Prostate gland (tissue), 2 donors: ENCODE data around the gene PPP2R3C. TPM values are rescaled to one million over a fixed set of nuclear protein-coding genes. Genes with fewer than 3 reads are reported as not detected.

ENCODE experiments used
- DNase-seq: peaks from one replicate; pipeline ENCODE4 v3.0.0-alpha.2; 2019; ENCODE audit warnings: low spot score
- H3K27ac ChIP-seq, 2 donors: fragments of 200-600 bp; sonication (generic); 2 replicates each; pipeline ENCODE4 v1.5.1; 2017 to 2019
- H3K27me3 ChIP-seq: fragments of 200-600 bp; sonication (generic); replicated peaks from 2 replicates; pipeline ENCODE4 v1.5.1; 2019; ENCODE audit not compliant: insufficient read depth
- H3K36me3 ChIP-seq, 2 donors: fragments of 200-600 bp; sonication (generic); 1 replicate in 1 of 2; 2 replicates in 1 of 2; pipeline versions ENCODE4 v1.5.1 to v1.8.1; 2017 to 2019
- H3K4me1 ChIP-seq: fragments of 200-600 bp; sonication (generic); replicated peaks from 2 replicates; pipeline ENCODE4 v1.5.1; 2019
- H3K4me3 ChIP-seq, 2 donors: fragments of 200-600 bp; sonication (generic); 2 replicates each; pipeline ENCODE4 v1.5.1; 2017 to 2019
- H3K9me3 ChIP-seq: fragments of 200-600 bp; sonication (generic); 2 replicates; pipeline ENCODE4 v1.5.1; 2017
- CTCF ChIP-seq, 4 experiments: fragments of 200-600 bp in 2 of 4; fragments of 450-650 bp in 2 of 4; sonication (generic) in 2 of 4; IDR thresholded peaks; 1 replicate in 3 of 4; 2 replicates in 1 of 4; pipeline ENCODE4 v1.5.1; 2016 to 2019; ENCODE audit warnings: antibody characterized with exemption in 4 of 4, mild to moderate bottlenecking in 2 of 4, moderate library complexity in 2 of 4
- POLR2A ChIP-seq: fragments of 450-650 bp; IDR thresholded peaks from one replicate; pipeline ENCODE4 v1.6.1; 2016; ENCODE audit warnings: antibody characterized with exemption, mild to moderate bottlenecking
- POLR2AphosphoS5 ChIP-seq: sonication (generic); formaldehyde crosslinking; IDR thresholded peaks from one replicate; pipeline ENCODE4 v1.6.1; 2017; ENCODE audit warnings: antibody characterized with exemption
- WGBS: methylation state at CpG from one replicate; pipeline ENCODE4 v1.1.5; 2018; 5-methylcytosine and 5-hydroxymethylcytosine counted together
- intact Hi-C: fragments of 100-400 bp; cut with DNase I; formaldehyde crosslinking; loops from one replicate; pipeline ENCODE4 v1.14.2; 2022
- total RNA-seq, 2 donors: library from RNA; depleted of rRNA; stranded (reverse); fragments of >200 nt; gene quantifications; one replicate each; pipeline ENCODE4 v1.1.0, GENCODE V29; 2016

The PPP2R3C gene
- total RNA-seq, 2 donors from 2014 or later: 16.1 to 20.9 TPM

- H3K27ac ChIP-seq: no peak overlapping the region
- TF ChIP-seq POLR2AphosphoS5 (no peak), CTCF (IDR thresholded peaks at IDR 0.05) (no peak), POLR2A (no peak)
- no peak for DNase-seq
- 81% methylated on average over 5 of the region's 5 CpGs for WGBS
- no peak overlapping the region for H3K4me3 ChIP-seq
- intact Hi-C loops: no loop called here
- H3K36me3 ChIP-seq: no peaks in the 10 kb centered on the region
- H3K9me3 ChIP-seq: no peaks in the 10 kb centered on the region
- H3K27me3 ChIP-seq: no peaks in the 10 kb centered on the region
- no peaks in the 10 kb centered on the region for H3K4me1 ChIP-seq
These were observed 39.4 kb upstream of the PPP2R3C start for GRCh38 chr14:35161231-35161630.

GRCh38 chr14:35159742-35160409 lies 38.1 kb upstream of the PPP2R3C start:
- no peak for DNase-seq
- intact Hi-C loops: no loop called here
- no peaks in the 10 kb centered on the region for H3K4me1 ChIP-seq
- H3K27ac ChIP-seq: no peak overlapping the region
- H3K27me3 ChIP-seq: no peaks in the 10 kb centered on the region
- TF ChIP-seq CTCF (IDR thresholded peaks at IDR 0.05) (no peak), POLR2A (no peak)
- WGBS: 71% methylated on average over 6 of the region's 6 CpGs
- no peaks in the 10 kb centered on the region for H3K36me3 ChIP-seq
- H3K9me3 ChIP-seq: no peaks in the 10 kb centered on the region
- no peak overlapping the region for H3K4me3 ChIP-seq

- 83% methylated on average over 8 of the region's 8 CpGs for WGBS
- no peaks in the 10 kb centered on the region for H3K27me3 ChIP-seq
- H3K4me1 ChIP-seq: no peaks in the 10 kb centered on the region
- TF ChIP-seq POLR2AphosphoS5 (no peak), POLR2A (no peak), CTCF (IDR thresholded peaks at IDR 0.05) (no peak)
- H3K4me3 ChIP-seq: no peak overlapping the region
- intact Hi-C loops: no loop called here
- H3K9me3 ChIP-seq: no peaks in the 10 kb centered on the region
- H3K27ac ChIP-seq: no peak overlapping the region
- no peaks in the 10 kb centered on the region for H3K36me3 ChIP-seq
- DNase-seq: no peak
These were observed 37.3 kb upstream of the PPP2R3C start for GRCh38 chr14:35158951-35159653.

- 96% methylated on average over 2 of the region's 2 CpGs for WGBS
- intact Hi-C loops: no loop called here
- no peaks in the 10 kb centered on the region for H3K27me3 ChIP-seq
These were observed 36.7 kb upstream of the PPP2R3C start for GRCh38 chr14:35158491-35158890.

GRCh38 chr14:35155962-35156361 lies 34.2 kb upstream of the PPP2R3C start:
- no peak overlapping the region for H3K4me3 ChIP-seq
- no peak overlapping the region for H3K27ac ChIP-seq
- no peaks in the 10 kb centered on the region for H3K27me3 ChIP-seq
- intact Hi-C loops: no loop called here
- no peaks in the 10 kb centered on the region for H3K4me1 ChIP-seq
- WGBS: 18% methylated on average over 1 of the region's 1 CpG
- no peaks in the 10 kb centered on the region for H3K36me3 ChIP-seq
- TF ChIP-seq POLR2AphosphoS5: no peak
- no peak for TF ChIP-seq CTCF (IDR thresholded peaks at IDR 0.05)
- no peak for DNase-seq
- no peaks in the 10 kb centered on the region for H3K9me3 ChIP-seq

More at GRCh38 chr14:35158491-35158890, 36.7 kb upstream of the PPP2R3C start:
- Histone ChIP-seq H3K9me3 (no peaks in the 10 kb centered on the region), H3K4me3 (no peak overlapping the region), H3K27ac (no peak overlapping the region), H3K4me1 (no peaks in the 10 kb centered on the region), H3K36me3 (no peaks in the 10 kb centered on the region)
- no peak for TF ChIP-seq POLR2AphosphoS5
- no peak for DNase-seq
